ENCODE data around the gene BLM.

Gene BLM

DNA sequence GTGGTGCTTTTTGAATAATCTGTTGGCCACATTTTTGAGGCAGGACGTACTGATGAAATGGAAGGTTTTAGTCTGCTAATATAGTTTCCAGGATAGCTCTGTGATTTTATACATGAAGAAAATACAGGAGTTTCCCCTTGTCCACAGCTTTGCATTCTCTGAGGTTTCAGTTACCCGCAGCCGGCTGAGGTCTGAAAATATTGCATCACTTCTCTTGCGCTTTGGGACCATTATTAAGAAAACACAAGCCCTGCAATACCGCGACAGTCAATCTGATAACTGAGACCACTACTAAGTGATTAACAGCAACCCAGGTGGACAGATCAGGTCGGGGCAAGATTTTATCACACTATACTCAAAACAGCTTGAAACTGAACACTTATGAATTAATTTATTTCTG, 33.0 kb downstream of the BLM start:
- TF ChIP-seq, protein P1, sequence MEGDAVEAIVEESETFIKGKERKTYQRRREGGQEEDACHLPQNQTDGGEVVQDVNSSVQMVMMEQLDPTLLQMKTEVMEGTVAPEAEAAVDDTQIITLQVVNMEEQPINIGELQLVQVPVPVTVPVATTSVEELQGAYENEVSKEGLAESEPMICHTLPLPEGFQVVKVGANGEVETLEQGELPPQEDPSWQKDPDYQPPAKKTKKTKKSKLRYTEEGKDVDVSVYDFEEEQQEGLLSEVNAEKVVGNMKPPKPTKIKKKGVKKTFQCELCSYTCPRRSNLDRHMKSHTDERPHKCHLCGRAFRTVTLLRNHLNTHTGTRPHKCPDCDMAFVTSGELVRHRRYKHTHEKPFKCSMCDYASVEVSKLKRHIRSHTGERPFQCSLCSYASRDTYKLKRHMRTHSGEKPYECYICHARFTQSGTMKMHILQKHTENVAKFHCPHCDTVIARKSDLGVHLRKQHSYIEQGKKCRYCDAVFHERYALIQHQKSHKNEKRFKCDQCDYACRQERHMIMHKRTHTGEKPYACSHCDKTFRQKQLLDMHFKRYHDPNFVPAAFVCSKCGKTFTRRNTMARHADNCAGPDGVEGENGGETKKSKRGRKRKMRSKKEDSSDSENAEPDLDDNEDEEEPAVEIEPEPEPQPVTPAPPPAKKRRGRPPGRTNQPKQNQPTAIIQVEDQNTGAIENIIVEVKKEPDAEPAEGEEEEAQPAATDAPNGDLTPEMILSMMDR (IDR thresholded peaks at IDR 0.05; ENCODE audit: unreplicated experiment in 3 of 3), result no peak
- Mint-ChIP-seq H3K27me3 (ENCODE audit: low read depth) (no peaks in the 10 kb centered on the region), H3K4me3 (no peak overlapping the region), H3K9me3 (no peaks in the 10 kb centered on the region), H3K36me3 (ENCODE audit: low read depth) (peaks cover 3% of the 10 kb centered on the region), H3K4me1 (no peaks in the 10 kb centered on the region), H3K27ac (no peak overlapping the region)

- no peaks in the 10 kb centered on the region for H3K9me3 Mint-ChIP-seq
- peaks cover 3% of the 10 kb centered on the region for H3K36me3 Mint-ChIP-seq (ENCODE audit: low read depth)
- TF ChIP-seq, protein P1 (IDR thresholded peaks at IDR 0.05; ENCODE audit: unreplicated experiment in 3 of 3), result no peak
- H3K27me3 Mint-ChIP-seq (ENCODE audit: low read depth), result no peaks in the 10 kb centered on the region
- H3K27ac Mint-ChIP-seq, result no peak overlapping the region
- H3K4me3 Mint-ChIP-seq, result no peak overlapping the region
- H3K4me1 Mint-ChIP-seq, result no peaks in the 10 kb centered on the region
Measured at GRCh38 chr15:90751300-90751825, 34.2 kb downstream of the BLM start.

GRCh38 chr15:90756916-90757315, 39.8 kb downstream of the BLM start:
- TF ChIP-seq, protein P1 (IDR thresholded peaks at IDR 0.05; ENCODE audit: unreplicated experiment in 3 of 3), result no peak
- H3K27me3 Mint-ChIP-seq (ENCODE audit: low read depth), result no peaks in the 10 kb centered on the region
- peaks cover 7% of the 10 kb centered on the region for H3K36me3 Mint-ChIP-seq (ENCODE audit: low read depth)
- peaks cover 6% of the 10 kb centered on the region for H3K4me1 Mint-ChIP-seq
- H3K9me3 Mint-ChIP-seq, result no peaks in the 10 kb centered on the region
- peak overlapping the region in 2 of 3 experiments; percentile 4 to 45 for H3K27ac Mint-ChIP-seq
- H3K4me3 Mint-ChIP-seq, result no peak overlapping the region

DNA sequence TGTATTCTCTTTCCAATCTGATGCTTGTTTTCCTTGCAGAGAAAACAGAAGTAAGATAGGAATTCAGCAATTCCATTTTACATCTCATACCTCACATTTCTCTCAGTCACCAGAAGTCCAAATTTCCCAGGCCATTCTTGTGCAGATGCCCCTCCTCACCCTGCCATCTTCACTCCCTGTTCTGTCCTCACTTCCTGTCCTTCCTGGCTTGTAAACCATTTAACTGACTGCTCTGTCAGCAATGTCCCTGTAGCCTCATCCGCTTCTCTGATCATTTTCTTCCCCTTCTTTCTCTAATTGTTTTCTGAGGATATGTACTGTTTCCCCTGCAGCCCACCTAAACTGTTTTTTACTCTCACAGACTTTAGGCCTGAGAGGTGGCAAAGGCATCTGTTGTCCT, 40.3 kb downstream of the BLM start:
- no peak overlapping the region for H3K4me3 Mint-ChIP-seq
- TF ChIP-seq, protein P1 (IDR thresholded peaks at IDR 0.05; ENCODE audit: unreplicated experiment in 3 of 3), result no peak
- peak overlapping the region in 2 of 3 experiments; percentile 4 to 45 for H3K27ac Mint-ChIP-seq
- H3K27me3 Mint-ChIP-seq (ENCODE audit: low read depth), result no peaks in the 10 kb centered on the region
- peaks cover 12% of the 10 kb centered on the region for H3K4me1 Mint-ChIP-seq
- H3K9me3 Mint-ChIP-seq, result no peaks in the 10 kb centered on the region
- peaks cover 7% of the 10 kb centered on the region for H3K36me3 Mint-ChIP-seq (ENCODE audit: low read depth)

DNA sequence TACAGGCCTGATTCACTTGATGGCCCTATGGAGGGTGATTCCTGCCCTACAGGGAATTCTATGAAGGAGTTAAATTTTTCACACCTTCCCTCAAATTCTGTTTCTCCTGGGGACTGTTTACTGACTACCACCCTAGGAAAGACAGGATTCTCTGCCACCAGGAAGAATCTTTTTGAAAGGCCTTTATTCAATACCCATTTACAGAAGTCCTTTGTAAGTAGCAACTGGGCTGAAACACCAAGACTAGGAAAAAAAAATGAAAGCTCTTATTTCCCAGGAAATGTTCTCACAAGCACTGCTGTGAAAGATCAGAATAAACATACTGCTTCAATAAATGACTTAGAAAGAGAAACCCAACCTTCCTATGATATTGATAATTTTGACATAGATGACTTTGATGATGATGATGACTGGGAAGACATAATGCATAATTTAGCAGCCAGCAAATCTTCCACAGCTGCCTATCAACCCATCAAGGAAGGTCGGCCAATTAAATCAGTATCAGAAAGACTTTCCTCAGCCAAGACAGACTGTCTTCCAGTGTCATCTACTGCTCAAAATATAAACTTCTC, 43.6 kb downstream of the BLM start:
- TF ChIP-seq, protein P1 (IDR thresholded peaks at IDR 0.05; ENCODE audit: unreplicated experiment in 3 of 3), result no peak
- H3K4me1 Mint-ChIP-seq, result peaks cover 17% of the 10 kb centered on the region
- H3K36me3 Mint-ChIP-seq (ENCODE audit: low read depth), result peaks cover 11% of the 10 kb centered on the region
- no peaks in the 10 kb centered on the region for H3K9me3 Mint-ChIP-seq
- no peaks in the 10 kb centered on the region for H3K27me3 Mint-ChIP-seq (ENCODE audit: low read depth)
- H3K4me3 Mint-ChIP-seq, result no peak overlapping the region
- no peak overlapping the region for H3K27ac Mint-ChIP-seq

DNA sequence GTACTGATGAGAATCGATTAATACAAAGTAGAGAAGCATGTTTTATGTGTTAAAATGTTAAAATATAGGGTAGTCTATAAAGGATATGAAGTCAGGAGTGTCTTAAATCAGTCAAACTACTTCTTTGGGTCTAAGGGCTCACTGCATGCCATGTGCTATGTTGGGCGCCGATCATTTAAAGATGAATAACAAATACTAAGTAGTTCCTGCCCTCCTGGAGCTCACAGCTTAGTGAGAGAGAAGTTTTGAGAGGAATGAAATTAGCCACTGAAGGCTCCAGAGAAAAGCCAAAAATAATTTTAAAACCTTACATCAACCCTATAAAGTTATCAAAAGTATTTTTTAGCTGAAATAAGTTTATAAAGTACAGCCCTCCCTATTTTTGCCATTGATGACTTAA, 44.5 kb downstream of the BLM start:
- H3K4me1 Mint-ChIP-seq, result peaks cover 17% of the 10 kb centered on the region
- no peaks in the 10 kb centered on the region for H3K27me3 Mint-ChIP-seq (ENCODE audit: low read depth)
- H3K36me3 Mint-ChIP-seq (ENCODE audit: low read depth), result peaks cover 11% of the 10 kb centered on the region
- TF ChIP-seq, protein P1 (IDR thresholded peaks at IDR 0.05; ENCODE audit: unreplicated experiment in 3 of 3), result no peak
- H3K4me3 Mint-ChIP-seq, result no peak overlapping the region
- no peaks in the 10 kb centered on the region for H3K9me3 Mint-ChIP-seq
- H3K27ac Mint-ChIP-seq, result no peak overlapping the region
